GM18517 (cell line): ENCODE data around the gene CLEC16A.

Experiments
- ATAC-seq: cut with Tn5 transposase; IDR thresholded peaks from one replicate; pipeline ENCODE4 v1.9.1; 2021; ENCODE audit warnings: mild to moderate bottlenecking, moderate library complexity; ENCODE audit not compliant: unreplicated experiment

Gene CLEC16A

GRCh38 chr16:11010575-11011221 lies 66.3 kb downstream of the CLEC16A start:
- no peak for ATAC-seq

GRCh38 chr16:11011326-11011725 lies 67.0 kb downstream of the CLEC16A start:
- ATAC-seq: no peak

GRCh38 chr16:11012841-11013240 lies 68.5 kb downstream of the CLEC16A start:
- no peak for ATAC-seq

DNA sequence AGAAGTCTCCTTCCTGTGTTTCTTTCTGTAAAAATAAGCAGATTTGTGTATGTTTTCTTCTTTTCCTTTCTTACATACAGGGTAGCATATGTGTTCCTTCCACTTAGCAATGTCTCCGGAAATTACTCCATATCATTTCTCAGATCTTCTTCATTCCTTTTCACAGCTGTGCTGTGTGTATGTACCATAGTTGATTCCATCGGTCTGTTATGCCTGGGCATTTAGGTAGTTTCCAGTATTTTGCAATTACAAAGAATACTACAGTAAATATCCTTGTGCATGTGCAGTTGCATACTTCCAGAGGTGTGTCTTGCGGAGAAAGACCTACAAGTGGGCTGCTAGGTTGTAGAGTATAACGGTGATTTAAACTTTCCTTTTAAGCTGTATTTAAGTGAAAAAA lies 69.8 kb downstream of the CLEC16A start:
- ATAC-seq: no peak

DNA sequence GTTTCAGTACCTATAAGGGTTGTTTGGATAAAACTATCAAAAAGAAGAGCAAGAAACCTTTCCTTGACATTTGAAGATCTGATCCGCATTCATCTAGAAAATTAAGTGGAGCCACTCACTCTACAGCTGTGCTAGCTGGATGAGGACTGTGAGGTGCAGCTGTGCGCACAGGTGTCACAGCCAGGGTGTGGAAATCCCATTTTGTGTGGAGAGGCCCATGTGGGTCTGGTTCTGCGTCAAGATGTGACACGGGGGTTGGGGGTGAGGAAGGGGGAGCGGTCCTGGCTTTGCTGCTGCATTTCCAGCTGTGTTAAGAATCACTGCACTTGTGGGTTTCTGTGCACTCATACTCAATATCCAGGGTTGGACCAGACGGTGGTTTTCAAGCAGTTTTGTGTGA lies 70.7 kb downstream of the CLEC16A start:
- no peak for ATAC-seq

GRCh38 chr16:11015607-11016006 lies 71.2 kb downstream of the CLEC16A start:
- no peak for ATAC-seq

- ATAC-seq: no peak
Observed at GRCh38 chr16:11016524-11016988, 72.2 kb downstream of the CLEC16A start.

GRCh38 chr16:11016993-11017392 lies 72.6 kb downstream of the CLEC16A start:
- ATAC-seq: no peak

DNA sequence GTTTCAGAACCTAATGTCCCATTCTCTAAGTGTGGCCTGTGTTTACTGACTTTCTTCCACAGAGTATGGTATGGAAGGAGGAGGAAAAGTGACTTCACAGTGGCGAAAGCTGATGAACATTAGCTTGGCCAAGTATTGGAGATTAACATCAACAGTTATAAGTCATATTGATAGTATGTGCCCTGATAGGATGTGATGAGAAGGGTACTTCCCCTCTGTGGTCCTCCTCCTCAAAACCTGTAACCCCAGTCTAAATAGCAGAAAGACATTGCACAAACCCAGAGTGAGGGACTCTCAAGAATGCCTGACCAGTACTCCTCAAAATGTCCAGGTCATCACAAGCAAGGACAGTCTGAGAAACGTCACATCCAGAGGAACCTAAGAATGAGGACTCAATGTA lies 73.1 kb downstream of the CLEC16A start:
- no peak for ATAC-seq

GRCh38 chr16:11020388-11020787 lies 76.0 kb downstream of the CLEC16A start:
- no peak for ATAC-seq

DNA sequence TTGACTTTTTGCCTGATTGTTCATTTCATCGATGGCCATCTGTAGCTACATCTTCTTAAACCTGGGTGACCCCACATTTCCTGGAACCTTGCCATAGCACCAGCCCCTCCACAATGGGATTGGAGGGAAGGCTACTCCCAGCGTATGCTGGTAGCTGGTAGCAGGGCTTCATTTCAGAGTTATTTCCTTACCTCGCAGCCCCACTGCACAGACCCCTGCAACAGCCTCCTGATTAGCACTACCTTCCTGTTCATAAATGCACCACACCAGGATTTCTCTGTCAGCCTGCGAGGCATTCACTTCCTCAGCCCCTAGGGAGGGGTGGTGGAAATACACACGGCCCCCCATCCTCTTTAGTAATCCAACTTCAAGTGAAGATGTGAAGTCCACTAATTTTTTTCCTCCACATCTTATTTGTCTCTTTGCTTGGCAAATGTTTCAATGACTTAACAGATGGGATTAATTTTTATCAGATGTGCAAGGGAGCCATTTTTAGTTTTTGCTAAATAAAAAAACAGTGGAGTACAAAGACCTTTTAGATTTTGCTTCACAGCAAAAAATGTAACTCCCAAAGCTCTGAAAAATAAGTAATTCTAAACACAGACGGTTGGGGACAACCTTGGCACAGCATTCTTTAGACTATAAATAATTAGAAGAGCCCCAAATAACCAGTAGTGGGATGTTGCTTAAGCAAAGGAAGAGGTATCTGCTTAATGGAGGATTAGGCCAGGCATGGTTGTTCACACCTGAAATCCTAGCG lies 76.6 kb downstream of the CLEC16A start:
- ATAC-seq: no peak

- ATAC-seq: no peak
Observed at GRCh38 chr16:11022002-11022401, 77.6 kb downstream of the CLEC16A start.

DNA sequence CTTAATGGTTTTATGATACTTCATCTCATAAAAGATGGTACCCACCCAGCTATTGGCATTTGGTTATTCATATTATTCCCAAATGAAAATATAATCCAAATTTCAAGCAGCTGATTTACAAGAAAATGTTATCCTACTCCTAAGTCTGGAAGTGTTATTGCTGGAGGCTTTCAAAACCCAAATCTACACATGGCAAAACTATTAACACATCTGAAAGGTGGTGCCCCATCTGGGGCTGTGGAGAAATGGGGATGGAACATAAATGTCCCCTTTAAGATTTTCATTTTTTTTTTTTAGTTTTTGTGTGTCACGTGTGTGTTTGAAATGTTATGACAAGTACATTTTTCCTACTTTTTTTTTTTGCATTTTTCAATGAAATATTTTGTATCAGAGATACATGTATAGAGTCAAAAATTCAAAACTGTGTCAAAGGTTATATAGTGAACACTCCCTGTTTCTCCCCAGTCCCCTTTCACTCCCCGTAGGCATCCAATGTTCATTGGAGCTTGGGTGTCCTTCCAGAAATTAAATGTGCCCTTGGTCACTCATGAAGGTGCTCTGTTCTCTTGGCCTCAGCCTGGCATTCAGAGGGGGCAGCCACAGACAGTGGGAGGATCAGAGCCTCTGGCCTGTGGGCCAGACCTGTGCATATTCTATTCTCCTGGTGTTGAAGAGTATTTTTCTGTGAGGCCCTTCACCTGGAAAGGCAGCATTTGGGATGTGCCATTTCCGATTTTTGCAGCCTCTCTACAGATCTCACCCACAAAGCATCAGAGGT lies 79.1 kb downstream of the CLEC16A start:
- ATAC-seq: no peak

DNA sequence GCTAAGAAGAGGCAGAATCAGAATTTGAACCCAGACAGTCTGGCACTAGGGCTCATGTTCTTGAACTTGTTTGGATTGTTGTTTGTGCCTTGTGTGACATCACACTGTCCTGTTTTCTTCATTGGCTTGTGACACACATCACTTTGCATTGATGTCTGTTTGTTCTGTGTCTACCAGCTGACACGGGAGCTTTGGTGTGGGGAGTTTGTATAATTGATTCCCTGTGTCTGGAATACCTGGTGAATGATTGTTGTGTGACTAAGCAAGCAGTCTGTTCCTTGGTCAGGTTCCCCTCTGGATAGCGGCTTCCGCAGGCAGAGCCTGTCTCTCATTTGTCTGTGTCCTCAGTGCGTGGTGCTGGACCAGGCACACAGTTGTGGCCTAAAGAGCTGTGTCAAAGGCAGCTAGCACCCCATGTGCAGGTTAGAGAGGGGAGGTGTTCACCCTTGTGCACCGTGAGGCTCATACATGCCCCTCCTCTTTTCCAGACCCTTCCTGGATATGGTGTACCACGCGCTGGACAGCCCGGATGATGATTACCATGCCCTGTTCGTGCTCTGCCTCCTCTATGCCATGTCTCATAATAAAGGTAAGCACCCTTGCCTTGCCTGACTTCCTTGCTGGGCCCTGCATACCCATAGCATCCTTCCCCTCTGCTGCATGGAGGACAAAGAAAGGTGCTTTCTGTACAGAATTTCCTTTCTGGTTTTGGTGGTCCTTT lies 80.1 kb downstream of the CLEC16A start:
- no peak for ATAC-seq

DNA sequence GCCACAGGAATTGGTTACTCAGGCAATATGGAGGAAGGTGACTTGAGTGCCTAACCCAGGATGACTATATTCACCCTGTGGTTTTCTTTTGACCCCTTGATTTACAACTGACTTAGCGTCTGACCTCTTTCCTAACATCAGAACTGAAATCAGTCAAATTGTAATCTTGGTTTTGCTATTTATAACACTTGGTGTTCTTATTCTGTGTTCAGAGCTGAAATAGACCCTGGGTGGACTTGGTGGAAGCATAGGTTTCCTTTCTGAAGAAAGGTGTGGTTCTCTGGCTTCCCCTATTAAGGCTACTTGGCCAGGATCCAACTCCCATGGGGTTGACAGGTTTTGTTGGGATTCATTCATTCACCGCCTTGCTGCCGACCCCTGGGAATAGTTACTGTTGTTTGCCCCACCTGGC lies 80.8 kb downstream of the CLEC16A start:
- no peak for ATAC-seq

- ATAC-seq: no peak
Observed at GRCh38 chr16:11029948-11030347, 85.6 kb downstream of the CLEC16A start.

GRCh38 chr16:11030990-11031510 lies 86.7 kb downstream of the CLEC16A start:
- no peak for ATAC-seq

GRCh38 chr16:11032000-11032921 lies 87.9 kb downstream of the CLEC16A start:
- no peak for ATAC-seq

DNA sequence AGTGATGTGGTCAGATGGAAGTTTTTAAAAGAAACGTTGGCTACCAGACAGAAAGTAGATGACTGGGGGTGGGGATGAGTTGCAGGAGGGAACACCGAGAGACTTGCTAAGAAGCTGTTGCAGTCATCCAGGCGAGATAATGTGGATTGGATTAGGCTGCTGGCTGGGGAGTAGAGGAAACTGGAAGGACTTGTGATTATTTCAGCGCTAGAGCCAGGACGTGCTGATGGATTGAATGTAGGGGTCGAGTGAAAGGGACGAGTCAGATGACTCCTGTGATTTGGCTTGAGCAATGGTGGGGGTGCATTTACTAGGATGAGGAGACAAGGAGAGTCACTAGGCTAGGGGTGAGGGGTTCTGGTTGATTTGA lies 88.5 kb downstream of the CLEC16A start:
- ATAC-seq: no peak
